ENCODE results near the gene MYL5.
"Not testable (repeated sequence)": the region's sequence is repeated elsewhere in the genome, so short reads cannot be mapped to it uniquely, and the experiment has no call there.

MYL5 gene

GRCh38 chr4:636628-637159 is 37.6 kb upstream of the MYL5 start:
- DNase-seq, result no peak

GRCh38 chr4:637536-638280 is 36.6 kb upstream of the MYL5 start:
- peak; percentile 12 for DNase-seq

GRCh38 chr4:642366-642765 is 32.0 kb upstream of the MYL5 start:
- DNase-seq, result not testable (repeated sequence)

GRCh38 chr4:646460-646859 is 27.9 kb upstream of the MYL5 start:
- DNase-seq, result peak; percentile 11

- no peak for DNase-seq
These were observed 26.9 kb upstream of the MYL5 start for GRCh38 chr4:647481-647880.

- peak; percentile 32 for DNase-seq
These were observed 25.6 kb upstream of the MYL5 start for GRCh38 chr4:648579-649292.

GRCh38 chr4:649293-649625 is 25.1 kb upstream of the MYL5 start:
- DNase-seq, result no peak

GRCh38 chr4:649751-650310 is 24.5 kb upstream of the MYL5 start:
- peak; percentile 12 for DNase-seq

GRCh38 chr4:650461-650860 is 23.9 kb upstream of the MYL5 start:
- peak; percentile 7 for DNase-seq

GRCh38 chr4:650951-651883 is 23.1 kb upstream of the MYL5 start:
- DNase-seq, result peak; percentile 19

GRCh38 chr4:651884-652642 is 22.3 kb upstream of the MYL5 start:
- DNase-seq, result peak; percentile 6

GRCh38 chr4:653080-653821 is 21.1 kb upstream of the MYL5 start:
- DNase-seq, result peak; percentile 13

GRCh38 chr4:653831-654502 is 20.4 kb upstream of the MYL5 start:
- DNase-seq, result peak; percentile 12

GRCh38 chr4:654503-654845 is 19.9 kb upstream of the MYL5 start:
- peak; percentile 7 for DNase-seq

- peak; percentile 13 for DNase-seq
These were observed 19.4 kb upstream of the MYL5 start for GRCh38 chr4:654871-655463.

- peak; percentile 16 for DNase-seq
These were observed 18.7 kb upstream of the MYL5 start for GRCh38 chr4:655464-656151.

- peak; percentile 30 for DNase-seq
These were observed 17.7 kb upstream of the MYL5 start for GRCh38 chr4:656436-657337.

GRCh38 chr4:657338-657833 is 17.0 kb upstream of the MYL5 start:
- DNase-seq, result peak; percentile 18
